A549 (cell line): Measurements from ENCODE around the gene ZNF397. TPM values are rescaled to one million over a fixed set of nuclear protein-coding genes. Genes with fewer than 3 reads are reported as not detected.

Experiments used
- ATAC-seq, 2 experiments: fragments of 200-7000 bp in 1 of 2; fragments of >200 bp in 1 of 2; cut with Nextera tagmentation in 1 of 2; cut with Tn5 transposase in 1 of 2; 3 replicates each; pipeline versions ENCODE4 v1.8.0 to v1.9.1; 2018 to 2020; ENCODE audit warnings: mild to moderate bottlenecking in 1 of 2, moderate library complexity in 1 of 2
- CTCF ChIA-PET: fragments of 300-600 bp; sonication (Branson Sonifier 250); formaldehyde crosslinking; extraction: SDS; loops from one replicate; lab custom pipeline; 2021; ENCODE audit warnings: antibody characterized with exemption, inconsistent platforms; lab: Yijun Ruan, JAX
- POLR2A ChIA-PET: fragments of 350-600 bp; formaldehyde crosslinking; extraction: SDS; loops from one replicate; lab custom pipeline; 2021; ENCODE audit warnings: antibody characterized with exemption, inconsistent platforms; lab: Yijun Ruan, JAX
- DNase-seq, 2 experiments: peaks; one replicate each; pipeline versions ENCODE4 v3.0.0 to v3.0.0-alpha.2; 2011 to 2016; ENCODE audit warnings: low read depth in 1 of 2, low spot score in 1 of 2
- FAIRE-seq: peaks from 2 replicates; lab custom pipeline; 2011; peaks lifted over from hg19 to GRCh38; lab: Jason Lieb, UNC
- H3K27ac ChIP-seq, 2 experiments: fragments of >200 bp; sonication (Bioruptor Twin); formaldehyde crosslinking; 3 replicates each; pipeline ENCODE4 v1.5.1; 2016 to 2017
- H3K4me1 ChIP-seq: fragments of >200 bp; sonication (Bioruptor Twin); formaldehyde crosslinking; 3 replicates; pipeline ENCODE4 v1.6.1; 2016
- H3K4me2 ChIP-seq: fragments of >200 bp; sonication (Bioruptor Twin); formaldehyde crosslinking; 3 replicates; pipeline ENCODE4 v1.6.1; 2016
- H3K4me3 ChIP-seq: fragments of >200 bp; sonication (Bioruptor Twin); formaldehyde crosslinking; 3 replicates; pipeline ENCODE4 v1.5.1; 2016
- H3K9me3 ChIP-seq: fragments of >200 bp; sonication (Bioruptor Twin); formaldehyde crosslinking; 3 replicates; pipeline ENCODE4 v1.6.1; 2016
- BHLHE40 ChIP-seq: IDR thresholded peaks from 2 replicates; pipeline ENCODE4 v1.6.1; 2012; ENCODE audit warnings: low read depth, low read length, inconsistent platforms
- CBX8 ChIP-seq: fragments of 200-600 bp; sonication (generic); IDR thresholded peaks from 2 replicates; pipeline ENCODE4 v1.6.1; 2016
- CHD4 ChIP-seq: fragments of 200-600 bp; sonication (generic); IDR thresholded peaks from 2 replicates; pipeline ENCODE4 v1.6.1; 2016; ENCODE audit warnings: antibody characterized with exemption, mild to moderate bottlenecking, borderline replicate concordance
- CTCF ChIP-seq: fragments of >200 bp; sonication (Bioruptor Twin); formaldehyde crosslinking; IDR thresholded peaks from 3 replicates; pipeline ENCODE4 v1.5.1; 2016
- EHF ChIP-seq: fragments of 250-450 bp; sonication (Bioruptor Pico); IDR thresholded peaks from 2 replicates; pipeline ENCODE4 v1.5.0; 2020; ENCODE audit warnings: mild to moderate bottlenecking
- EHMT2 ChIP-seq: fragments of 200-600 bp; sonication (generic); IDR thresholded peaks from 2 replicates; pipeline ENCODE4 v1.6.1; 2016; ENCODE audit warnings: antibody characterized with exemption, low read depth, mild to moderate bottlenecking, moderate library complexity
- ELK1 ChIP-seq: fragments of 150-350 bp; IDR thresholded peaks from 2 replicates; pipeline ENCODE4 v1.6.1; 2014; ENCODE audit warnings: low read depth, mild to moderate bottlenecking, low read length
- HES2 ChIP-seq: fragments of >200 bp; sonication (Bioruptor Twin); formaldehyde crosslinking; IDR thresholded peaks from 2 replicates; pipeline ENCODE4 v1.6.1; 2016
- HEYL ChIP-seq: fragments of 250-450 bp; sonication (Bioruptor Pico); IDR thresholded peaks from 2 replicates; pipeline ENCODE4 v1.8.0; 2021; ENCODE audit warnings: mild to moderate bottlenecking, moderate library complexity
- HMGXB4 ChIP-seq: fragments of 250-450 bp; sonication (Bioruptor Pico); IDR thresholded peaks from 2 replicates; pipeline ENCODE4 v1.5.0; 2021; ENCODE audit warnings: mild to moderate bottlenecking, moderate library complexity, borderline replicate concordance
- HOXB5 ChIP-seq: fragments of 250-450 bp; sonication (Bioruptor Pico); IDR thresholded peaks from 2 replicates; pipeline ENCODE4 v1.5.0; 2020; ENCODE audit warnings: mild to moderate bottlenecking, moderate library complexity
- MAFK ChIP-seq: fragments of 450-650 bp; IDR thresholded peaks from 2 replicates; pipeline ENCODE4 v1.6.1; 2014; ENCODE audit not compliant: partially characterized antibody
- MAX ChIP-seq: IDR thresholded peaks from 2 replicates; pipeline ENCODE4 v1.6.1; 2012
- NR3C1 ChIP-seq: fragments of >200 bp; sonication (Bioruptor Twin); formaldehyde crosslinking; IDR thresholded peaks from 3 replicates; pipeline ENCODE4 v1.6.1; 2017
- PHF8 ChIP-seq: fragments of 200-600 bp; sonication (generic); IDR thresholded peaks from 2 replicates; pipeline ENCODE4 v1.6.1; 2016; ENCODE audit warnings: low read depth, mild to moderate bottlenecking, antibody characterized with exemption, moderate library complexity, borderline replicate concordance
- POLR2AphosphoS2 ChIP-seq: conservative IDR thresholded peaks from 2 replicates; pipeline ENCODE4 v1.6.1; 2012; ENCODE audit warnings: low read length, improper control_type of control experiment, inconsistent platforms
- RAD21 ChIP-seq, 2 experiments: fragments of >200 bp in 1 of 2; sonication (Bioruptor Twin) in 1 of 2; formaldehyde crosslinking in 1 of 2; IDR thresholded peaks in 1 of 2; conservative IDR thresholded peaks in 1 of 2; 2 replicates in 1 of 2; 3 replicates in 1 of 2; pipeline ENCODE4 v1.6.1; 2012 to 2018; ENCODE audit warnings: inconsistent platforms in 1 of 2
- RARB ChIP-seq: fragments of 250-450 bp; sonication (Bioruptor Pico); IDR thresholded peaks from 2 replicates; pipeline ENCODE4 v1.8.0; 2021; ENCODE audit warnings: mild to moderate bottlenecking, moderate library complexity
- RFX5 ChIP-seq: fragments of 450-650 bp; IDR thresholded peaks from 2 replicates; pipeline ENCODE4 v1.7.1; 2014; ENCODE audit warnings: antibody characterized with exemption, mild to moderate bottlenecking, moderate library complexity
- SMC3 ChIP-seq: fragments of >200 bp; sonication (Bioruptor Twin); formaldehyde crosslinking; IDR thresholded peaks from 3 replicates; pipeline ENCODE4 v1.6.1; 2018; ENCODE audit warnings: inconsistent platforms
- SREBF2 ChIP-seq: fragments of 450-650 bp; IDR thresholded peaks from 2 replicates; pipeline ENCODE4 v1.6.1; 2014; ENCODE audit warnings: mild to moderate bottlenecking, moderate library complexity
- TFCP2L1 ChIP-seq: fragments of 250-450 bp; sonication (Bioruptor Pico); IDR thresholded peaks from 2 replicates; pipeline ENCODE4 v1.5.0; 2021; ENCODE audit warnings: mild to moderate bottlenecking
- TP53 ChIP-seq: fragments of 250-450 bp; sonication (Bioruptor Pico); IDR thresholded peaks from 2 replicates; pipeline ENCODE4 v1.5.0; 2021; ENCODE audit warnings: mild to moderate bottlenecking, moderate library complexity
- USF2 ChIP-seq: fragments of 450-650 bp; IDR thresholded peaks from 2 replicates; pipeline ENCODE4 v1.6.1; 2014; ENCODE audit warnings: antibody characterized with exemption
- WGBS: methylation state at CpG from one replicate; pipeline ENCODE4 v1.1.6; 2017; ENCODE audit errors: missing lambda C conversion rate; 5-methylcytosine and 5-hydroxymethylcytosine counted together
- polyA plus RNA-seq, 4 experiments: library from polyadenylated mRNA; depleted of rRNA in 3 of 4; stranded (reverse); fragments of >200 nt; fragmentation: RNase III in 1 of 4; extraction: RNeasy Plus Mini Kit Qiagen cat#74134 plus additional on column Dnase treatment in 1 of 4; gene quantifications; 2 replicates in 3 of 4; 3 replicates in 1 of 4; pipeline ENCODE4 v1.2.3, GENCODE V29; 2011 to 2017

The ZNF397 gene
- polyA plus RNA-seq, 2 of the 4 experiments (the other 2 are of a cell fraction): 7.9 to 8.0 TPM

GRCh38 chr18:35223797-35224196, 17.0 kb upstream of the ZNF397 start:
- no peak for ATAC-seq
- Histone ChIP-seq H3K4me2 (no peak overlapping the region), H3K9me3 (no peaks in the 10 kb centered on the region), H3K4me1 (no peaks in the 10 kb centered on the region), H3K27ac (no peak overlapping the region), H3K4me3 (no peak overlapping the region)
- CTCF ChIA-PET: no interaction called here
- POLR2A ChIA-PET: no interaction called here
- DNase-seq: no peak
- FAIRE-seq: no peak
- 43% methylated on average over 3 of the region's 3 CpGs for WGBS
- TF ChIP-seq RARB (CRISPR knock-in tag) (no peak), MAFK (peak; percentile 43)

- POLR2A ChIA-PET: no interaction called here
- 0% methylated on average over 1 of the region's 1 CpG for WGBS
- ATAC-seq (no peak), FAIRE-seq (no peak), DNase-seq (no peak)
- H3K9me3 ChIP-seq: no peaks in the 10 kb centered on the region
- no peak overlapping the region for H3K4me3 ChIP-seq
- H3K27ac ChIP-seq: no peak overlapping the region
- H3K4me2 ChIP-seq: no peak overlapping the region
- no peaks in the 10 kb centered on the region for H3K4me1 ChIP-seq
- TF ChIP-seq MAX (no peak), SMC3 (no peak), CHD4 (no peak), SREBF2 (no peak), PHF8 (no peak), NR3C1 (no peak), CBX8 (no peak), RFX5 (no peak), HOXB5 (CRISPR knock-in tag) (no peak), HES2 (no peak), POLR2AphosphoS2 (no peak), TP53 (CRISPR knock-in tag) (no peak), BHLHE40 (no peak), USF2 (no peak)
- TF ChIP-seq, all 56 proteins: peak for 0
- CTCF ChIA-PET: no interaction called here
Measured at GRCh38 chr18:35227254-35227653, 13.6 kb upstream of the ZNF397 start.

GRCh38 chr18:35231052-35231451, 9.8 kb upstream of the ZNF397 start:
- H3K4me2 ChIP-seq: peak overlapping the region; percentile 70
- FAIRE-seq (no peak), DNase-seq (peak; percentile 25 to 69), ATAC-seq (peak in 1 of 2 experiments; percentile 73; a peak in 3 of 6 replicates)
- no peaks in the 10 kb centered on the region for H3K4me1 ChIP-seq
- no peak overlapping the region for H3K4me3 ChIP-seq
- no peak overlapping the region for H3K27ac ChIP-seq
- POLR2A ChIA-PET: no interaction called here
- no peaks in the 10 kb centered on the region for H3K9me3 ChIP-seq
- TF ChIP-seq SMC3 (peak; percentile 52; the same call in 2 of the 3 replicates), NR3C1 (no peak), TFCP2L1 (CRISPR knock-in tag) (no peak), HMGXB4 (CRISPR knock-in tag) (no peak), ELK1 (no peak), HEYL (no peak), RAD21 (conservative IDR thresholded peaks at IDR 0.05 in 1 of 2, IDR thresholded peaks at IDR 0.05 in 1 of 2) (peak; percentile 70 to 80), EHMT2 (no peak), EHF (CRISPR knock-in tag) (no peak), POLR2AphosphoS2 (no peak), CTCF (peak; percentile 69)
- CTCF ChIA-PET: interaction anchor here (0.6 to 1.5 kb wide), 4 partner anchors 15 to 438 kb away, joined by 3 to 4 read pairs (median 3); no protein-coding TSS in a partner anchor
- 3% methylated on average over 6 of the region's 6 CpGs for WGBS
